HCT116 (cell line): Measurements from ENCODE around the gene RRBP1. TPM values are rescaled to one million over a fixed set of nuclear protein-coding genes. Genes with fewer than 3 reads are reported as not detected.

Experiments used
- ATAC-seq: fragments of 200-7000 bp; cut with Tn5 transposase; 2 replicates; pipeline ENCODE4 v1.9.1; 2020; ENCODE audit warnings: mild to moderate bottlenecking, moderate library complexity
- BruUV-seq: library from RNA; stranded (reverse); fragments of 400-500 nt; replicated peaks from 2 replicates; lab custom pipeline; 2021; lab: Mats Ljungman, UMichigan
- CTCF ChIA-PET: fragments of 300-600 bp; sonication (Branson Sonifier 250); formaldehyde crosslinking; loops from one replicate; lab custom pipeline; 2021; ENCODE audit warnings: antibody characterized with exemption; lab: Charles Lee
- POLR2A ChIA-PET: fragments of 300-600, 350-600 bp; sonication (Branson Sonifier 250); formaldehyde crosslinking; loops from one replicate; lab custom pipeline; 2021; ENCODE audit warnings: antibody characterized with exemption; lab: Charles Lee
- RAD21 ChIA-PET, 2 experiments: fragments of 300-600 bp; sonication (Branson Sonifier 250); formaldehyde crosslinking; loops; one replicate each; lab custom pipeline; 2023; ENCODE audit warnings: low total read pairs in 2 of 2; ENCODE audit not compliant: uncharacterized antibody in 2 of 2, unreplicated experiment in 2 of 2, low non-redundant PET in 1 of 2; lab: Charles Lee
- DNase-seq: peaks from one replicate; pipeline ENCODE4 v3.0.0-alpha.2; 2010; ENCODE audit warnings: low read depth, low spot score
- H2AFZ ChIP-seq: fragments of 200-600 bp; shearing (Covaris generic), sonication (generic); 2 replicates; pipeline ENCODE4 v1.6.1; 2017; ENCODE audit warnings: low read depth, mixed run types, mixed read lengths, antibody characterized with exemption, low read length; ENCODE audit not compliant: poor library complexity, severe bottlenecking
- H3K27ac ChIP-seq: 2 replicates; pipeline ENCODE4 v1.5.1; 2012; ENCODE audit warnings: low read depth, low read length
- H3K27me3 ChIP-seq: fragments of 200-600 bp; sonication (generic); 2 replicates; pipeline ENCODE4 v1.6.1; 2016; ENCODE audit warnings: mixed run types, low read length, mixed read lengths; ENCODE audit not compliant: insufficient read depth
- H3K36me3 ChIP-seq, 2 experiments: fragments of 200-500 bp in 1 of 2; fragments of 200-600 bp in 1 of 2; sonication (Bioruptor generic) in 1 of 2; sonication (generic) in 1 of 2; 2 replicates each; pipeline versions ENCODE4 v1.5.1 to v1.6.1; 2014 to 2016; ENCODE audit warnings: low read length in 2 of 2, inconsistent platforms in 1 of 2, mixed read lengths in 1 of 2, mixed run types in 1 of 2; ENCODE audit not compliant: insufficient read depth in 2 of 2, control insufficient read depth in 1 of 2
- H3K4me1 ChIP-seq, 2 experiments: fragments of 200-600 bp in 1 of 2; sonication (generic) in 1 of 2; 2 replicates each; pipeline versions ENCODE4 v1.5.1 to v1.6.1; 2012 to 2017; ENCODE audit warnings: low read length in 2 of 2, inconsistent platforms in 1 of 2, mild to moderate bottlenecking in 1 of 2, mixed read lengths in 1 of 2, mixed run types in 1 of 2, moderate library complexity in 1 of 2; ENCODE audit not compliant: insufficient read depth in 2 of 2, control insufficient read depth in 1 of 2
- H3K4me2 ChIP-seq: fragments of 200-600 bp; sonication (generic); 2 replicates; pipeline ENCODE4 v1.6.1; 2017; ENCODE audit warnings: mixed run types, low read length, mixed read lengths
- H3K4me3 ChIP-seq, 2 experiments: fragments of 200-600 bp in 1 of 2; sonication (generic) in 1 of 2; replicated peaks in 1 of 2; 2 replicates each; pipeline ENCODE4 v1.5.1; 2011 to 2016; ENCODE audit warnings: low read length in 2 of 2, control low read depth in 1 of 2, low read depth in 1 of 2, mild to moderate bottlenecking in 1 of 2, mixed read lengths in 1 of 2, mixed run types in 1 of 2
- H3K79me2 ChIP-seq: fragments of 200-600 bp; sonication (generic); 2 replicates; pipeline ENCODE4 v1.6.1; 2017; ENCODE audit warnings: mild to moderate bottlenecking, mixed run types, low read length, moderate library complexity, mixed read lengths; ENCODE audit not compliant: insufficient read depth
- H3K9ac ChIP-seq: fragments of 200-600 bp; sonication (generic); 2 replicates; pipeline ENCODE4 v1.6.1; 2016; ENCODE audit warnings: low read length, mixed read lengths
- H3K9me2 ChIP-seq: fragments of 200-600 bp; sonication (generic), shearing (Covaris generic); 2 replicates; pipeline ENCODE4 v1.6.1; 2017; ENCODE audit warnings: mixed run types, mild to moderate bottlenecking, moderate library complexity; ENCODE audit not compliant: insufficient read depth
- H3K9me3 ChIP-seq, 2 experiments: fragments of 200-500 bp in 1 of 2; fragments of 200-600 bp in 1 of 2; sonication (Bioruptor generic) in 1 of 2; sonication (generic) in 1 of 2; 2 replicates each; pipeline ENCODE4 v1.6.1; 2014 to 2017; ENCODE audit warnings: low read length in 2 of 2, mixed read lengths in 2 of 2, inconsistent platforms in 1 of 2, low read depth in 1 of 2, mild to moderate bottlenecking in 1 of 2, mixed run types in 1 of 2, moderate library complexity in 1 of 2; ENCODE audit not compliant: control insufficient read depth in 1 of 2, insufficient read depth in 1 of 2
- H4K20me1 ChIP-seq: fragments of 200-600 bp; sonication (generic), shearing (Covaris generic); 2 replicates; pipeline ENCODE4 v1.6.1; 2017; ENCODE audit warnings: mixed run types, mild to moderate bottlenecking, moderate library complexity; ENCODE audit not compliant: insufficient read depth
- ATF3 ChIP-seq: IDR thresholded peaks from 2 replicates; pipeline ENCODE4 v1.6.1; 2012
- RAD21 ChIP-seq: IDR thresholded peaks from 2 replicates; pipeline ENCODE4 v1.6.1; 2012; ENCODE audit warnings: low read depth, mild to moderate bottlenecking
- SP1 ChIP-seq: IDR thresholded peaks from 2 replicates; pipeline ENCODE4 v1.6.1; 2012; ENCODE audit warnings: low read depth
- SRF ChIP-seq: IDR thresholded peaks from 2 replicates; pipeline ENCODE4 v1.6.1; 2012; ENCODE audit warnings: low read depth
- intact Hi-C: fragments of 100-400 bp; cut with micrococcal nuclease; formaldehyde crosslinking; loops from 2 replicates; pipeline ENCODE4 v1.10.0; 2022
- total RNA-seq: library from RNA; stranded (reverse); gene quantifications from one replicate; pipeline ENCODE4 v1.2.1, GENCODE V29; 2021; ENCODE audit not compliant: unreplicated experiment
- TF ChIP-seq, protein P1 (sequence below): IDR thresholded peaks from 2 replicates; pipeline ENCODE4 v1.6.1; 2011; ENCODE audit warnings: mild to moderate bottlenecking, low read length, moderate library complexity; ENCODE audit not compliant: insufficient replicate concordance; ENCODE audit errors: extremely low read depth
- TF ChIP-seq, protein P2 (sequence below): IDR thresholded peaks from 2 replicates; pipeline ENCODE4 v1.6.1; 2012; ENCODE audit warnings: low read depth

RRBP1 gene
- total RNA-seq, 1 experiment from 2014 or later: 123 TPM

DNA sequence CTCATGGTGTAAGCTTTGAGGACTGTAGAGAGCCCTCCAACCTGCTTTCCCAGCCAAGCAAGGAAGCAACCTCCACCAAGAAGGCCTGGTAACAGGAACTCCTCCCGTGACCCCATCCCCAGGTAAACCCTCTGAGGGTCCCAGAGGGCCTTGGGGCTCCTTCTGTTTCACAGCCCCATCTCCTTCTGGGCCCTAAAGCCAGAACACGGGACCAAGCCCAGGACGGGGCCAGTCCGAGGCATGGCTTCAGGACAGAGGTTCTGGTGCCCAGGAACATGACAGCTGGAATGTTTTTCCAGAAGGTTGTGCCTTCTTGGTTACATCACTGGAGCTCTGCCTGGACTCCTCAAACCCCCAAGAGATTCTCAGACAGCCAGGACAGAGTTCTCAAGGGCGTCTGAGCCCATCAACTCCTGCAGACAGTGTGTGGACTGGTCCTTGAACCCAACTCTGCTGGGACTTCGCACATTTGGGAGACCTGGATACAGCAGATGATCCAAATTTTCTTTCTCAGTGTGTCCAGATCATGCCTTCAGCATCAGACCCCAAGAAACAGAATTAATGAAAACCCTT lies 43.1 kb downstream of the RRBP1 start:
- ATAC-seq: no peak
- Histone ChIP-seq H3K9ac (no peak overlapping the region), H4K20me1 (no peaks in the 10 kb centered on the region), H3K4me3 (no peak overlapping the region), H3K9me3 (no peaks in the 10 kb centered on the region), H3K4me1 (no peaks in the 10 kb centered on the region), H3K27ac (no peak overlapping the region), H3K4me2 (no peak overlapping the region), H3K79me2 (peaks cover 9% of the 10 kb centered on the region), H2AFZ (no peak overlapping the region), H3K27me3 (no peaks in the 10 kb centered on the region), H3K36me3 (peaks cover 12 to 14% of the 10 kb centered on the region in 2 experiments; a peak in 3 of 4 replicates), H3K9me2 (no peaks in the 10 kb centered on the region)
- RAD21 ChIA-PET: no interaction called here
- CTCF ChIA-PET: interaction anchor here (0.6 kb wide), 1 partner anchor 357 kb away, joined by 3 read pairs; no protein-coding TSS in a partner anchor
- intact Hi-C loops: no loop called here
- no peak for DNase-seq
- TF ChIP-seq, protein P1, sequence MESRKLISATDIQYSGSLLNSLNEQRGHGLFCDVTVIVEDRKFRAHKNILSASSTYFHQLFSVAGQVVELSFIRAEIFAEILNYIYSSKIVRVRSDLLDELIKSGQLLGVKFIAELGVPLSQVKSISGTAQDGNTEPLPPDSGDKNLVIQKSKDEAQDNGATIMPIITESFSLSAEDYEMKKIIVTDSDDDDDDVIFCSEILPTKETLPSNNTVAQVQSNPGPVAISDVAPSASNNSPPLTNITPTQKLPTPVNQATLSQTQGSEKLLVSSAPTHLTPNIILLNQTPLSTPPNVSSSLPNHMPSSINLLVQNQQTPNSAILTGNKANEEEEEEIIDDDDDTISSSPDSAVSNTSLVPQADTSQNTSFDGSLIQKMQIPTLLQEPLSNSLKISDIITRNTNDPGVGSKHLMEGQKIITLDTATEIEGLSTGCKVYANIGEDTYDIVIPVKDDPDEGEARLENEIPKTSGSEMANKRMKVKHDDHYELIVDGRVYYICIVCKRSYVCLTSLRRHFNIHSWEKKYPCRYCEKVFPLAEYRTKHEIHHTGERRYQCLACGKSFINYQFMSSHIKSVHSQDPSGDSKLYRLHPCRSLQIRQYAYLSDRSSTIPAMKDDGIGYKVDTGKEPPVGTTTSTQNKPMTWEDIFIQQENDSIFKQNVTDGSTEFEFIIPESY: no peak
- TF ChIP-seq SRF (no peak), ATF3 (no peak), RAD21 (no peak), SP1 (no peak)
- TF ChIP-seq, protein P2, sequence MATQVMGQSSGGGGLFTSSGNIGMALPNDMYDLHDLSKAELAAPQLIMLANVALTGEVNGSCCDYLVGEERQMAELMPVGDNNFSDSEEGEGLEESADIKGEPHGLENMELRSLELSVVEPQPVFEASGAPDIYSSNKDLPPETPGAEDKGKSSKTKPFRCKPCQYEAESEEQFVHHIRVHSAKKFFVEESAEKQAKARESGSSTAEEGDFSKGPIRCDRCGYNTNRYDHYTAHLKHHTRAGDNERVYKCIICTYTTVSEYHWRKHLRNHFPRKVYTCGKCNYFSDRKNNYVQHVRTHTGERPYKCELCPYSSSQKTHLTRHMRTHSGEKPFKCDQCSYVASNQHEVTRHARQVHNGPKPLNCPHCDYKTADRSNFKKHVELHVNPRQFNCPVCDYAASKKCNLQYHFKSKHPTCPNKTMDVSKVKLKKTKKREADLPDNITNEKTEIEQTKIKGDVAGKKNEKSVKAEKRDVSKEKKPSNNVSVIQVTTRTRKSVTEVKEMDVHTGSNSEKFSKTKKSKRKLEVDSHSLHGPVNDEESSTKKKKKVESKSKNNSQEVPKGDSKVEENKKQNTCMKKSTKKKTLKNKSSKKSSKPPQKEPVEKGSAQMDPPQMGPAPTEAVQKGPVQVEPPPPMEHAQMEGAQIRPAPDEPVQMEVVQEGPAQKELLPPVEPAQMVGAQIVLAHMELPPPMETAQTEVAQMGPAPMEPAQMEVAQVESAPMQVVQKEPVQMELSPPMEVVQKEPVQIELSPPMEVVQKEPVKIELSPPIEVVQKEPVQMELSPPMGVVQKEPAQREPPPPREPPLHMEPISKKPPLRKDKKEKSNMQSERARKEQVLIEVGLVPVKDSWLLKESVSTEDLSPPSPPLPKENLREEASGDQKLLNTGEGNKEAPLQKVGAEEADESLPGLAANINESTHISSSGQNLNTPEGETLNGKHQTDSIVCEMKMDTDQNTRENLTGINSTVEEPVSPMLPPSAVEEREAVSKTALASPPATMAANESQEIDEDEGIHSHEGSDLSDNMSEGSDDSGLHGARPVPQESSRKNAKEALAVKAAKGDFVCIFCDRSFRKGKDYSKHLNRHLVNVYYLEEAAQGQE: no peak
- no TSS peak for BruUV-seq
- POLR2A ChIA-PET: no interaction called here
